Tibial artery (tissue), 4 donors: ENCODE results near the gene CDKL4.
A peak's percentile ranks its signal among the peaks of the same experiment; 100 is the strongest.
"Not testable (repeated sequence)": the region's sequence is repeated elsewhere in the genome, so short reads cannot be mapped to it uniquely, and the experiment has no call there.

Experiments
- DNase-seq, 2 donors: peaks; one replicate each; pipeline ENCODE4 v3.0.0-alpha.2; 2019
- H3K27ac ChIP-seq, 2 donors: fragments of 200-600 bp; sonication (generic) in 1 of 2; 1 replicate in 1 of 2; 2 replicates in 1 of 2; pipeline ENCODE4 v1.5.1; 2018 to 2019; ENCODE audit warnings: mild to moderate bottlenecking in 1 of 2
- H3K27me3 ChIP-seq, 2 donors: fragments of 200-600 bp; sonication (generic) in 1 of 2; one replicate each; pipeline versions ENCODE4 v1.5.1 to v1.6.0; 2016 to 2019
- H3K36me3 ChIP-seq, 3 donors: fragments of 200-600 bp; sonication (generic) in 2 of 3; one replicate each; pipeline ENCODE4 v1.5.1; 2016 to 2019; ENCODE audit warnings: mild to moderate bottlenecking in 2 of 3
- H3K4me1 ChIP-seq, 4 donors: fragments of 200-600 bp; sonication (generic) in 2 of 4; 1 replicate in 3 of 4; 2 replicates in 1 of 4; pipeline ENCODE4 v1.5.1; 2016 to 2019
- H3K4me3 ChIP-seq, 2 donors: fragments of 200-600 bp; sonication (generic) in 1 of 2; 1 replicate in 1 of 2; 2 replicates in 1 of 2; pipeline ENCODE4 v1.5.1; 2018 to 2019; ENCODE audit warnings: mild to moderate bottlenecking in 2 of 2
- H3K9me3 ChIP-seq, 3 donors: fragments of 200-600 bp; sonication (generic) in 1 of 3; one replicate each; pipeline ENCODE4 v1.5.1; 2016 to 2019
- intact Hi-C: fragments of 100-400 bp; cut with DNase I; formaldehyde crosslinking; loops from one replicate; pipeline ENCODE4 v1.15.0; 2023; ENCODE audit warnings: low total_unique reads
- TF ChIP-seq, protein P1 (sequence below), 2 experiments: fragments of 200-600 bp in 1 of 2; fragments of 450-650 bp in 1 of 2; IDR thresholded peaks; one replicate each; pipeline ENCODE4 v1.5.1; 2017 to 2019; ENCODE audit warnings: antibody characterized with exemption in 2 of 2, mild to moderate bottlenecking in 1 of 2, moderate library complexity in 1 of 2

Gene CDKL4

GRCh38 chr2:39164089-39164488 lies 79.7 kb downstream of the CDKL4 start:
- TF ChIP-seq, protein P1, sequence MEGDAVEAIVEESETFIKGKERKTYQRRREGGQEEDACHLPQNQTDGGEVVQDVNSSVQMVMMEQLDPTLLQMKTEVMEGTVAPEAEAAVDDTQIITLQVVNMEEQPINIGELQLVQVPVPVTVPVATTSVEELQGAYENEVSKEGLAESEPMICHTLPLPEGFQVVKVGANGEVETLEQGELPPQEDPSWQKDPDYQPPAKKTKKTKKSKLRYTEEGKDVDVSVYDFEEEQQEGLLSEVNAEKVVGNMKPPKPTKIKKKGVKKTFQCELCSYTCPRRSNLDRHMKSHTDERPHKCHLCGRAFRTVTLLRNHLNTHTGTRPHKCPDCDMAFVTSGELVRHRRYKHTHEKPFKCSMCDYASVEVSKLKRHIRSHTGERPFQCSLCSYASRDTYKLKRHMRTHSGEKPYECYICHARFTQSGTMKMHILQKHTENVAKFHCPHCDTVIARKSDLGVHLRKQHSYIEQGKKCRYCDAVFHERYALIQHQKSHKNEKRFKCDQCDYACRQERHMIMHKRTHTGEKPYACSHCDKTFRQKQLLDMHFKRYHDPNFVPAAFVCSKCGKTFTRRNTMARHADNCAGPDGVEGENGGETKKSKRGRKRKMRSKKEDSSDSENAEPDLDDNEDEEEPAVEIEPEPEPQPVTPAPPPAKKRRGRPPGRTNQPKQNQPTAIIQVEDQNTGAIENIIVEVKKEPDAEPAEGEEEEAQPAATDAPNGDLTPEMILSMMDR (IDR thresholded peaks at IDR 0.05): no peak

DNA sequence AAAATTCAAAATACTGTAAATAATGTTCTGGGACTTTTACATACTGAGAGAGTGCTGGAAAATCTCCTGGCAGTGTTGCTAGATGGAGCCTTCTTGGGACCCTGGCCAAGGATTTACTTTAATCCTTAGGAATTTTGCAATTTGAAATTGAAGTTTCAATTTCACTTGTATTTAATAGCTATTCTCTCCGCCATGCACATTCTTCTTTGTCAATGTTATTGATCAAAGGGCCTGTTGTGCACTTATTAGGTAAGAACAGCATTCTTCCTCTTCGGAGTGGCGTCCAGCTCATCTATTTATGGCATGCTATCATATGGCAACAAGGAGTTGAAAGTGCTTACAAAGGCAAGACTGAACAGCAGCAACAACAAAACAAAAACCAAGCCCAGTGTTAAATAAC lies 82.8 kb downstream of the CDKL4 start:
- no peak overlapping the region for H3K4me3 ChIP-seq
- peaks cover 0 to 71% (median 10%) of the 10 kb centered on the region in 4 donors for H3K4me1 ChIP-seq
- no peaks in the 10 kb centered on the region for H3K36me3 ChIP-seq
- TF ChIP-seq, protein P1 (IDR thresholded peaks at IDR 0.05): no peak
- no peaks in the 10 kb centered on the region for H3K27me3 ChIP-seq
- DNase-seq: no peak
- H3K27ac ChIP-seq: peak overlapping the region; percentile 25 to 68
- intact Hi-C loops: no loop called here
- no peaks in the 10 kb centered on the region for H3K9me3 ChIP-seq

More at GRCh38 chr2:39164089-39164488, 79.7 kb downstream of the CDKL4 start:
- intact Hi-C loops: no loop called here
- Histone ChIP-seq H3K36me3 (no peaks in the 10 kb centered on the region), H3K4me3 (no peak overlapping the region), H3K9me3 (no peaks in the 10 kb centered on the region), H3K27ac (peak overlapping the region in 1 of 2 donors; percentile 19), H3K27me3 (no peaks in the 10 kb centered on the region), H3K4me1 (peaks cover 0 to 55% (median 8%) of the 10 kb centered on the region in 4 donors)
- no peak for DNase-seq

DNA sequence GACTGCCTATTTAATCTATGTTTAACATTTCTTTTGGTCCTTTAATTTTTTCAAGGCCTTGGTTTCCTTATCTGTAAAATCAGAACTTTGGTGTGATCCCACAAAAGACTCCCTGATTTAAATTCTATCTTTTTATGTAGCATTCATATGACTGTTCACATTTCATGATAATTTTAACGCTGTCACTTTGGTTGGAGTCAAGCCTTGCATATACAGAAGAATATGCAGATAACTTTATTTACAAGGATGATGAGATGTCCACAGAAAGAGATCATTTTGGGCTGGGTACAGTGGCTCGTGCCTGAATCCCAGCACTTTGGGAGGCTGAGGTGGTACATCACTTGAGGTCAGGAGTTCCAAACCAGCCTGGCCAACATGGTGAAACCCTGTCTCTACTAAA lies 84.5 kb downstream of the CDKL4 start:
- TF ChIP-seq, protein P1 (IDR thresholded peaks at IDR 0.05): no peak
- H3K4me3 ChIP-seq: no peak overlapping the region
- intact Hi-C loops: no loop called here
- H3K36me3 ChIP-seq: no peaks in the 10 kb centered on the region
- no peaks in the 10 kb centered on the region for H3K9me3 ChIP-seq
- H3K4me1 ChIP-seq: peaks cover 0 to 75% (median 10%) of the 10 kb centered on the region in 4 donors
- H3K27ac ChIP-seq: peak overlapping the region; percentile 39 to 68
- H3K27me3 ChIP-seq: no peaks in the 10 kb centered on the region
- no peak for DNase-seq

- Histone ChIP-seq H3K27ac (peak overlapping the region; percentile 7 to 36), H3K4me3 (no peak overlapping the region), H3K4me1 (peaks cover 0 to 70% (median 10%) of the 10 kb centered on the region in 4 donors), H3K36me3 (no peaks in the 10 kb centered on the region), H3K9me3 (no peaks in the 10 kb centered on the region), H3K27me3 (no peaks in the 10 kb centered on the region)
- TF ChIP-seq, protein P1 (IDR thresholded peaks at IDR 0.05): no peak
- intact Hi-C loops: no loop called here
- no peak for DNase-seq
Observed at GRCh38 chr2:39158351-39158750, 85.4 kb downstream of the CDKL4 start.

GRCh38 chr2:39156846-39157245 lies 86.9 kb downstream of the CDKL4 start:
- Histone ChIP-seq H3K9me3 (no peaks in the 10 kb centered on the region), H3K4me1 (peaks cover 0 to 69% (median 10%) of the 10 kb centered on the region in 4 donors), H3K36me3 (no peaks in the 10 kb centered on the region), H3K27ac (peak overlapping the region; percentile 7 to 37), H3K27me3 (no peaks in the 10 kb centered on the region), H3K4me3 (no peak overlapping the region)
- TF ChIP-seq, protein P1 (IDR thresholded peaks at IDR 0.05): no peak
- intact Hi-C loops: no loop called here
- no peak for DNase-seq

DNA sequence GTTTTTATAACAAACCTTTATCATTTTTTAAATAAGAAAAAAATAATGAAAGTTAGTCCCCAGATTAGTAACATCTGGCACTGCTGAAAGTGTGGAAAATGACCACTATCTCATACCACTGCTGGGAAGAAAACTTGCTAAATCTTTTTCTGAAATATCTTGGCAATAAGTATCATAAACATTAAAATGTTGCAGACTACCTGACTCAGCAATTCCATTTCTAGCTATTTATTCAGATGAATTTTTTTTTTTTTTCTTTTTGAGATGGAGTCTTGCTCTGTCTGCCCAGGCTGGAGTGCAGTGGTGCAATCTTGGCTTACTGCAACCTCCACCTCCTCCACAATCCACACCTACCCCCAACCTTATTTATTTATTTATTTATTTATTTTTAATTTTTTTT lies 87.7 kb downstream of the CDKL4 start:
- DNase-seq: no peak
- H3K4me3 ChIP-seq: no peak overlapping the region
- H3K27me3 ChIP-seq: no peaks in the 10 kb centered on the region
- intact Hi-C loops: no loop called here
- H3K36me3 ChIP-seq: no peaks in the 10 kb centered on the region
- peak overlapping the region; percentile 7 to 37 for H3K27ac ChIP-seq
- TF ChIP-seq, protein P1 (IDR thresholded peaks at IDR 0.05): no peak
- no peaks in the 10 kb centered on the region for H3K9me3 ChIP-seq
- H3K4me1 ChIP-seq: peaks cover 0 to 69% (median 7%) of the 10 kb centered on the region in 4 donors

- H3K9me3 ChIP-seq, H3K4me3 ChIP-seq, DNase-seq, intact Hi-C loops, H3K36me3 ChIP-seq, H3K27me3 ChIP-seq: not testable (repeated sequence)
- H3K27ac ChIP-seq: peak overlapping the region in 1 of 2 donors; percentile 49
- peaks cover 0 to 69% (median 5%) of the 10 kb centered on the region in 4 donors for H3K4me1 ChIP-seq
Observed at GRCh38 chr2:39155573-39155972, 88.2 kb downstream of the CDKL4 start.
